PFSK-1 (cell line): ENCODE measurements around the gene WDR86.

ENCODE experiments used
- FOXP2 ChIP-seq: optimal IDR thresholded peaks from 2 replicates; pipeline ENCODE3; 2011; ENCODE audit warnings: borderline replicate concordance, control low read depth, inconsistent platforms; ENCODE audit not compliant: insufficient read depth; ENCODE audit errors: extremely low read length, extremely low read depth
- POLR2AphosphoS5 ChIP-seq: IDR thresholded peaks from 2 replicates; pipeline ENCODE4 v1.6.1; 2012; ENCODE audit warnings: low read depth, mild to moderate bottlenecking, control low read depth, low read length, moderate library complexity
- REST ChIP-seq, 2 experiments: IDR thresholded peaks; 2 replicates each; pipeline versions ENCODE4 v1.6.1 to v1.8.0; 2011 to 2012; ENCODE audit warnings: low read depth in 2 of 2, low read length in 2 of 2, control low read depth in 1 of 2, inconsistent platforms in 1 of 2, mild to moderate bottlenecking in 1 of 2, moderate library complexity in 1 of 2; ENCODE audit not compliant: insufficient read depth in 1 of 2
- SIN3A ChIP-seq: IDR thresholded peaks from 2 replicates; pipeline ENCODE4 v1.6.1; 2012; ENCODE audit warnings: mild to moderate bottlenecking, low read length, moderate library complexity, borderline replicate concordance; ENCODE audit not compliant: insufficient read depth
- TAF1 ChIP-seq: IDR thresholded peaks from 2 replicates; pipeline ENCODE4 v1.6.1; 2012; ENCODE audit warnings: low read length, control low read depth, borderline replicate concordance; ENCODE audit not compliant: insufficient read depth

WDR86 gene

GRCh38 chr7:151399906-151400305 is 9.9 kb downstream of the WDR86 start:
- TF ChIP-seq TAF1 (no peak), SIN3A (no peak), REST (IDR thresholded peaks at IDR 0.05; ENCODE audit: insufficient read depth in 1 of 2, low read depth in 2 of 2, low read length in 2 of 2) (no peak), FOXP2 (no peak), POLR2AphosphoS5 (no peak)

GRCh38 chr7:151399305-151399601 is 10.6 kb downstream of the WDR86 start:
- no peak for TF ChIP-seq POLR2AphosphoS5

GRCh38 chr7:151398446-151399304 is 11.2 kb downstream of the WDR86 start:
- TF ChIP-seq TAF1 = no peak
- TF ChIP-seq FOXP2 = no peak
- TF ChIP-seq SIN3A = no peak
- TF ChIP-seq REST (IDR thresholded peaks at IDR 0.05; ENCODE audit: insufficient read depth in 1 of 2, low read depth in 2 of 2, low read length in 2 of 2) = no peak
- TF ChIP-seq POLR2AphosphoS5 = no peak

- TF ChIP-seq SIN3A (no peak), TAF1 (no peak), POLR2AphosphoS5 (no peak), FOXP2 (no peak), REST (IDR thresholded peaks at IDR 0.05; ENCODE audit: insufficient read depth in 1 of 2, low read depth in 2 of 2, low read length in 2 of 2) (no peak)
These were observed 12.8 kb downstream of the WDR86 start for GRCh38 chr7:151397026-151397425.

- no peak for TF ChIP-seq POLR2AphosphoS5
- no peak for TF ChIP-seq SIN3A
- no peak for TF ChIP-seq FOXP2
- no peak for TF ChIP-seq REST (IDR thresholded peaks at IDR 0.05; ENCODE audit: insufficient read depth in 1 of 2, low read depth in 2 of 2, low read length in 2 of 2)
- TF ChIP-seq TAF1 = no peak
These were observed 13.4 kb downstream of the WDR86 start for GRCh38 chr7:151396328-151396970.
